ENCODE results near the gene PLPP2. TPM values are rescaled to one million over a fixed set of nuclear protein-coding genes. Genes with fewer than 3 reads are reported as not detected.
A peak's percentile ranks its signal among the peaks of the same experiment; 100 is the strongest.

PLPP2 gene
- total RNA-seq, 1 donor from 2014 or later, result 26.2 TPM

GRCh38 chr19:292281-292884 is 1.2 kb upstream of the PLPP2 start:
- Mint-ChIP-seq H3K27ac (ENCODE audit: unreplicated experiment) (peak overlapping the region; percentile 52), H3K9me3 (ENCODE audit: unreplicated experiment) (no peaks in the 10 kb centered on the region), H3K4me3 (ENCODE audit: unreplicated experiment) (no peak overlapping the region), H3K4me1 (ENCODE audit: unreplicated experiment) (peaks cover 5% of the 10 kb centered on the region), H3K36me3 (ENCODE audit: low read depth, unreplicated experiment) (peaks cover 3% of the 10 kb centered on the region), H3K27me3 (ENCODE audit: unreplicated experiment) (peaks cover 14% of the 10 kb centered on the region)
- no peak for DNase-seq (ENCODE audit: low spot score)
- TF ChIP-seq CTCF (IDR thresholded peaks at IDR 0.05; ENCODE audit: unreplicated experiment), result no peak

- no peak for TF ChIP-seq CTCF (IDR thresholded peaks at IDR 0.05; ENCODE audit: unreplicated experiment)
- H3K4me1 Mint-ChIP-seq (ENCODE audit: unreplicated experiment), result peaks cover 5% of the 10 kb centered on the region
- H3K4me3 Mint-ChIP-seq (ENCODE audit: unreplicated experiment), result no peak overlapping the region
- peaks cover 16% of the 10 kb centered on the region for H3K27me3 Mint-ChIP-seq (ENCODE audit: unreplicated experiment)
- no peaks in the 10 kb centered on the region for H3K9me3 Mint-ChIP-seq (ENCODE audit: unreplicated experiment)
- no peak for DNase-seq (ENCODE audit: low spot score)
- no peak overlapping the region for H3K27ac Mint-ChIP-seq (ENCODE audit: unreplicated experiment)
- peaks cover 3% of the 10 kb centered on the region for H3K36me3 Mint-ChIP-seq (ENCODE audit: low read depth, unreplicated experiment)
Observed at GRCh38 chr19:291561-292280, 518 bp upstream of the PLPP2 start.

- no peak for DNase-seq (ENCODE audit: low spot score)
- H3K9me3 Mint-ChIP-seq (ENCODE audit: unreplicated experiment), result no peaks in the 10 kb centered on the region
- H3K27me3 Mint-ChIP-seq (ENCODE audit: unreplicated experiment), result peaks cover 16% of the 10 kb centered on the region
- TF ChIP-seq CTCF (IDR thresholded peaks at IDR 0.05; ENCODE audit: unreplicated experiment), result no peak
- H3K27ac Mint-ChIP-seq (ENCODE audit: unreplicated experiment), result no peak overlapping the region
- H3K4me1 Mint-ChIP-seq (ENCODE audit: unreplicated experiment), result peaks cover 5% of the 10 kb centered on the region
- H3K4me3 Mint-ChIP-seq (ENCODE audit: unreplicated experiment), result peak overlapping the region; percentile 80
- H3K36me3 Mint-ChIP-seq (ENCODE audit: low read depth, unreplicated experiment), result peaks cover 3% of the 10 kb centered on the region
Observed at GRCh38 chr19:290372-291005, 714 bp downstream of the PLPP2 start.

GRCh38 chr19:289651-290371 is 1.4 kb downstream of the PLPP2 start:
- Mint-ChIP-seq H3K27me3 (ENCODE audit: unreplicated experiment) (peaks cover 16% of the 10 kb centered on the region), H3K9me3 (ENCODE audit: unreplicated experiment) (no peaks in the 10 kb centered on the region), H3K4me1 (ENCODE audit: unreplicated experiment) (peaks cover 5% of the 10 kb centered on the region), H3K4me3 (ENCODE audit: unreplicated experiment) (peak overlapping the region; percentile 80), H3K36me3 (ENCODE audit: low read depth, unreplicated experiment) (peaks cover 3% of the 10 kb centered on the region), H3K27ac (ENCODE audit: unreplicated experiment) (peak overlapping the region; percentile 48)
- DNase-seq (ENCODE audit: low spot score), result no peak
- no peak for TF ChIP-seq CTCF (IDR thresholded peaks at IDR 0.05; ENCODE audit: unreplicated experiment)

Data from endothelial cell (in vitro differentiated cells).